MCF 10A (cell line): ENCODE results near the gene HAUS1. TPM values are rescaled to one million over a fixed set of nuclear protein-coding genes. Genes with fewer than 3 reads are reported as not detected.
A peak's percentile ranks its signal among the peaks of the same experiment; 100 is the strongest.

Experiments used
- BruUV-seq: library from RNA; stranded (reverse); fragments of 400-500 nt; replicated peaks from 2 replicates; lab custom pipeline; 2021; lab: Mats Ljungman, UMichigan
- CTCF ChIA-PET: fragments of 300-600 bp; sonication (Branson Sonifier 250); formaldehyde crosslinking; extraction: SDS; loops from one replicate; lab custom pipeline; 2021; ENCODE audit warnings: antibody characterized with exemption, inconsistent platforms; lab: Yijun Ruan, JAX
- POLR2A ChIA-PET: fragments of 300-600, 350-650 bp; sonication (Branson Sonifier 250); formaldehyde crosslinking; extraction: SDS; loops from one replicate; lab custom pipeline; 2020; ENCODE audit warnings: antibody characterized with exemption, inconsistent platforms; lab: Yijun Ruan, JAX
- DNase-seq: peaks from one replicate; pipeline ENCODE4 v3.0.0-alpha.2; 2018; ENCODE audit not compliant: unreplicated experiment
- H3K27ac Mint-ChIP-seq: one replicate; pipeline ENCODE4 v1.8.0; 2022; ENCODE audit warnings: mild to moderate bottlenecking, low read depth, mixed read lengths; ENCODE audit not compliant: unreplicated experiment
- H3K27me3 Mint-ChIP-seq: one replicate; pipeline ENCODE4 v1.8.0; 2022; ENCODE audit warnings: mixed read lengths; ENCODE audit not compliant: insufficient read depth, unreplicated experiment
- H3K36me3 Mint-ChIP-seq: one replicate; pipeline ENCODE4 v1.8.0; 2022; ENCODE audit warnings: mild to moderate bottlenecking, moderate library complexity, mixed read lengths; ENCODE audit not compliant: insufficient read depth, unreplicated experiment
- H3K4me1 Mint-ChIP-seq: one replicate; pipeline ENCODE4 v1.8.0; 2022; ENCODE audit warnings: mixed read lengths; ENCODE audit not compliant: insufficient read depth, unreplicated experiment
- H3K4me3 Mint-ChIP-seq: one replicate; pipeline ENCODE4 v1.8.0; 2022; ENCODE audit warnings: mild to moderate bottlenecking, moderate library complexity, mixed read lengths; ENCODE audit not compliant: unreplicated experiment
- H3K9me3 Mint-ChIP-seq: one replicate; pipeline ENCODE4 v1.8.0; 2022; ENCODE audit warnings: mixed read lengths; ENCODE audit not compliant: unreplicated experiment
- CTCF ChIP-seq: fragments of 200-600 bp; IDR thresholded peaks from one replicate; pipeline ENCODE4 v1.8.0; 2022; ENCODE audit warnings: antibody characterized with exemption, mild to moderate bottlenecking; ENCODE audit not compliant: unreplicated experiment
- intact Hi-C: fragments of 100-400 bp; cut with micrococcal nuclease; formaldehyde crosslinking; loops from 2 replicates; pipeline ENCODE4 v1.14.1; 2022
- total RNA-seq: library from RNA; stranded (reverse); gene quantifications from 2 replicates; pipeline ENCODE4 v1.2.3, GENCODE V29; 2022

HAUS1 gene
- total RNA-seq, 1 experiment from 2014 or later = 21.6 TPM

DNA sequence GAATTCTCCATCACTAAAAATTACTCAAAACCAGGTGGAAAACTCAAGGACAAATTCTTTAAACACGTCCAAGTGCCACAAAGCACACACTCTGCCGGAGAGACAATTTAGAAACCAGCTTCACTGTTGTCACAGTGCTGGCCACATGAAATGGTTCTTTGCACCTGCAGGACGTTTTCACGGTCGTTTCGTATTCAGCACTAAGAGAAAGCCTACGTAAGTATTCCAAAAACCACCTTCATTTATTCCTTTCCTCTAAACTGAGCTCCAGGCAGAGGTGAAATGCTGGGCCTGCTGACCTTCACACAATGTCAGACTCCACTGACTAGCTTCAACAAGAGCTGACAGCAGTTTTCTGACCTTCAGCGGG lies 6.8 kb upstream of the HAUS1 start:
- ChIA-PET CTCF (interaction anchor here (0.5 to 1.3 kb wide), 3 partner anchors 25 to 760 kb away, joined by 3 to 7 read pairs (median 4); no protein-coding TSS in a partner anchor), POLR2A (interaction anchor here (0.7 to 3.4 kb wide), 13 partner anchors 10 to 1053 kb away, joined by 3 to 40 read pairs (median 4); partner anchors contain the start of gene HDHD2)
- intact Hi-C loops = no loop called here
- peaks cover 5% of the 10 kb centered on the region for H3K4me1 Mint-ChIP-seq
- TF ChIP-seq CTCF = no peak
- H3K9me3 Mint-ChIP-seq = no peaks in the 10 kb centered on the region
- BruUV-seq = TSS peak; percentile 54
- DNase-seq = no peak
- H3K27me3 Mint-ChIP-seq = no peaks in the 10 kb centered on the region
- peaks cover 38% of the 10 kb centered on the region for H3K36me3 Mint-ChIP-seq
- peak overlapping the region; percentile 91 for H3K4me3 Mint-ChIP-seq
- peak overlapping the region; percentile 93 for H3K27ac Mint-ChIP-seq

GRCh38 chr18:46097801-46098615 lies 6.2 kb upstream of the HAUS1 start, which contains the start of gene ATP5F1A:
Gene ATP5F1A, minus strand, starts transcription at chr18:46098296. Its CDS starts 65 bp downstream, at chr18:46098231.
- peak; percentile 79 for DNase-seq
- H3K4me1 Mint-ChIP-seq = peaks cover 5% of the 10 kb centered on the region
- H3K36me3 Mint-ChIP-seq = peaks cover 32% of the 10 kb centered on the region
- ChIA-PET CTCF (interaction anchor here (1.3 kb wide), 1 partner anchor 25 kb away, joined by 4 read pairs; no protein-coding TSS in a partner anchor), POLR2A (interaction anchor here (0.6 to 3.4 kb wide), 20 partner anchors 9 to 1052 kb away, joined by 3 to 40 read pairs (median 3); partner anchors contain the start of gene HDHD2)
- H3K27ac Mint-ChIP-seq = peak within 1 kb of the TSS; percentile 93
- H3K27me3 Mint-ChIP-seq = no peaks in the 10 kb centered on the region
- intact Hi-C loops = no loop called here
- no peak for TF ChIP-seq CTCF
- H3K9me3 Mint-ChIP-seq = no peaks in the 10 kb centered on the region
- peak within 1 kb of the TSS; percentile 91 for H3K4me3 Mint-ChIP-seq
- BruUV-seq = no TSS peak

DNA sequence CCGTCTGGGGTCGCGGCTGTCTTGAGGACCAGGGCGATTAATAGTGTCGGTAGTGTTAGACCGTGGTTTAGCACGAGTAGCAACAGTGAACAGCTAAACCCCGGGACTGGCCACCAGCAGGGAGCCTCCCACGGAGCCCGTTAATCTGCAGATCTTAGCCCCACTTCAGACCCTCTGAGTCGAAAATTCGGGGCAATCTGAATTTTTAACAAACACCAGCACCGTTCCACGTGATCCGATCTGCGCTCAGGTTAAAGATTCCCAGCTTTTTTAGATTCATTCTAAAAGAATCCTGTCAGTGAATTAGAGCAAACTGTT lies 5.6 kb upstream of the HAUS1 start:
- Mint-ChIP-seq H3K4me1 (peaks cover 5% of the 10 kb centered on the region), H3K9me3 (no peaks in the 10 kb centered on the region), H3K27me3 (no peaks in the 10 kb centered on the region), H3K36me3 (peaks cover 26% of the 10 kb centered on the region), H3K27ac (peak overlapping the region; percentile 93), H3K4me3 (peak overlapping the region; percentile 91)
- intact Hi-C loops = no loop called here
- POLR2A ChIA-PET = interaction anchor here (0.6 to 3.4 kb wide), 13 partner anchors 9 to 182 kb away, joined by 3 to 40 read pairs (median 3); no protein-coding TSS in a partner anchor
- no peak for DNase-seq
- TSS peak; percentile 93 for BruUV-seq
- CTCF ChIA-PET = interaction anchor here (0.5 to 1.3 kb wide), 3 partner anchors 13 to 51 kb away, joined by 3 to 4 read pairs (median 3); no protein-coding TSS in a partner anchor
- no peak for TF ChIP-seq CTCF

- Mint-ChIP-seq H3K36me3 (peaks cover 17% of the 10 kb centered on the region), H3K9me3 (no peaks in the 10 kb centered on the region), H3K4me1 (no peaks in the 10 kb centered on the region), H3K4me3 (no peak overlapping the region), H3K27ac (no peak overlapping the region), H3K27me3 (no peaks in the 10 kb centered on the region)
- POLR2A ChIA-PET = interaction anchor here (0.6 to 3.4 kb wide), 5 partner anchors 14 to 75 kb away, joined by 3 to 40 read pairs (median 3); no protein-coding TSS in a partner anchor
- CTCF ChIA-PET = interaction anchor here (0.6 kb wide), 1 partner anchor 50 kb away, joined by 3 read pairs; no protein-coding TSS in a partner anchor
- no peak for TF ChIP-seq CTCF
- DNase-seq = no peak
- intact Hi-C loops = no loop called here
- BruUV-seq = no TSS peak
Observed at GRCh38 chr18:46099463-46099862, 4.7 kb upstream of the HAUS1 start.
